Heart left ventricle (tissue), 16 donors: ENCODE results near the gene KLK5. TPM values are rescaled to one million over a fixed set of nuclear protein-coding genes. Genes with fewer than 3 reads are reported as not detected.

Source experiments
- ATAC-seq, 4 donors: fragments of 200-7000 bp; cut with Tn5 transposase; one replicate each; pipeline ENCODE4 v1.9.1; 2020 to 2022; ENCODE audit warnings: moderate library complexity in 4 of 4, mild to moderate bottlenecking in 3 of 4, moderate number of reproducible peaks in 1 of 4
- DNase-seq, 5 donors: peaks; one replicate each; pipeline ENCODE4 v3.0.0-alpha.2; 2020
- H3K27ac ChIP-seq, 12 donors: fragments of 200-600 bp; sonication (generic) in 4 of 12; one replicate each; pipeline versions ENCODE4 v1.5.0 to v1.8.0; 2016 to 2022; ENCODE audit warnings: mild to moderate bottlenecking in 2 of 12
- H3K27me3 ChIP-seq, 9 donors: fragments of 200-600 bp; sonication (generic) in 2 of 9; one replicate each; pipeline versions ENCODE4 v1.5.1 to v1.8.0; 2016 to 2022; ENCODE audit warnings: mild to moderate bottlenecking in 3 of 9
- H3K36me3 ChIP-seq, 9 donors: fragments of 200-600 bp; sonication (generic) in 2 of 9; one replicate each; pipeline versions ENCODE4 v1.5.0 to v1.8.0; 2018 to 2022; ENCODE audit warnings: mild to moderate bottlenecking in 2 of 9
- H3K4me1 ChIP-seq, 12 donors: fragments of 200-600 bp; sonication (generic) in 4 of 12; one replicate each; pipeline versions ENCODE4 v1.5.0 to v1.8.0; 2016 to 2022; ENCODE audit warnings: mild to moderate bottlenecking in 3 of 12
- H3K4me3 ChIP-seq, 12 donors: fragments of 200-600 bp; sonication (generic) in 4 of 12; one replicate each; pipeline versions ENCODE4 v1.5.0 to v1.8.0; 2017 to 2022; ENCODE audit warnings: mild to moderate bottlenecking in 9 of 12, moderate library complexity in 4 of 12
- H3K9me3 ChIP-seq, 12 donors: fragments of 200-600 bp; sonication (generic) in 4 of 12; one replicate each; pipeline versions ENCODE4 v1.5.0 to v1.8.0; 2016 to 2022; ENCODE audit warnings: mild to moderate bottlenecking in 1 of 12
- CTCF ChIP-seq, 12 donors: fragments of 200-600 bp; sonication (generic) in 4 of 12; IDR thresholded peaks; one replicate each; pipeline versions ENCODE4 v1.5.0 to v1.8.0; 2018 to 2022; ENCODE audit warnings: antibody characterized with exemption in 12 of 12, mild to moderate bottlenecking in 5 of 12
- POLR2A ChIP-seq, 2 donors: fragments of 450-650 bp; IDR thresholded peaks; one replicate each; pipeline ENCODE4 v1.6.1; 2017; ENCODE audit warnings: antibody characterized with exemption in 2 of 2, mild to moderate bottlenecking in 2 of 2, moderate library complexity in 2 of 2
- WGBS, 4 donors: extraction: QIAGEN DNeasy Blood & Tissue Kit in 2 of 4; methylation state at CpG; one replicate each; pipeline versions ENCODE4 v1.1.5 to v1.1.7; 2013 to 2018; 5-methylcytosine and 5-hydroxymethylcytosine counted together
- intact Hi-C, 10 donors: fragments of 100-400 bp; cut with DNase I; formaldehyde crosslinking; loops; one replicate each; pipeline versions ENCODE4 v1.11.1 to v1.14.2; 2022
- polyA plus RNA-seq, 2 donors: library from polyadenylated mRNA; stranded (reverse); fragments of 200-250 nt; gene quantifications; one replicate each; pipeline ENCODE4 v1.2.3, GENCODE V29; 2013
- total RNA-seq, 9 donors: library from RNA; depleted of rRNA in 2 of 9; stranded (reverse); fragments of >200 nt in 2 of 9; fragmentation: NEBNext Ultra II Directional in 3 of 9; extraction: Animal tissue kit (Norgen Biotek cat#: 25700) in 3 of 9; gene quantifications; one replicate each; pipeline versions ENCODE4 v1.1.0 to v1.2.4, GENCODE V29; 2016 to 2023
- donor health status: ischemic (EF 13 %, LVEDD 7.1; RV severe dilation, severe dysfunction).
- donor health status: healthy with polysubstance abuse.
- donor health status: DM: no; HTN: yes; CAD: no.
- donor health status: DM: no; HTN: no; CAD: no.
- donor health status: ischemic (EF 25% LVEDD 6.9; RV normal size, moderate dysfunction).
- donor health status: ischemic (EF 25% LVEDD 5.7; RV mildly dilated, moderate dysfunction).
- donor health status: healthy.
- donor health status: DM: yes; HTN: yes; CAD: no.
- donor health status: ischemic (EF 35%, LVEDD 5.7; RV mildly dilated, moderate dysfunction).
- donor health status: nonischemic (EF 11% LVEDD 7.7; RV severe dilation, severe dysfunction).
- donor health status: DM: yes; HTN: yes; CAD: no.
- donor health status: PGD.
- donor health status: ischemic (EF 29% LVEDD 5.4; RV normal size, mild dysfunction).
- donor health status: nonischemic (EF 23%, LVEDD 6.1; RV moderate dilation, normal function).

KLK5 gene
- total and polyA plus RNA-seq, 11 donors = 5.4 TPM; not detected in 10

- intact Hi-C loops = loop anchor here in 1 of 10 donors (10.0 kb wide), 1 partner anchor 378 kb away; no protein-coding TSS in a partner anchor
- H3K4me3 ChIP-seq = no peak overlapping the region
- WGBS, 4 donors = 9 to 10% (median 9%) methylated on average over 29 of the region's 29 CpGs
- H3K27me3 ChIP-seq = peaks cover 21 to 85% (median 48%) of the 10 kb centered on the region in 9 donors
- TF ChIP-seq POLR2A (IDR thresholded peaks at IDR 0.05) = no peak
- no peak for TF ChIP-seq CTCF (IDR thresholded peaks at IDR 0.05)
- ATAC-seq (no peak), DNase-seq (no peak)
- H3K4me1 ChIP-seq = peaks cover 0 to 7% (median 0%) of the 10 kb centered on the region in 12 donors
- no peak overlapping the region for H3K27ac ChIP-seq
- H3K36me3 ChIP-seq = no peaks in the 10 kb centered on the region
- H3K9me3 ChIP-seq = no peaks in the 10 kb centered on the region
These were observed 39.8 kb downstream of the KLK5 start for GRCh38 chr19:50912727-50913716.

GRCh38 chr19:50912102-50912599 lies 40.7 kb downstream of the KLK5 start:
- intact Hi-C loops = loop anchor here in 1 of 10 donors (10.0 kb wide), 1 partner anchor 377 kb away; no protein-coding TSS in a partner anchor
- Histone ChIP-seq H3K27ac (no peak overlapping the region), H3K27me3 (peaks cover 22 to 86% (median 55%) of the 10 kb centered on the region in 9 donors), H3K4me3 (no peak overlapping the region), H3K9me3 (no peaks in the 10 kb centered on the region), H3K36me3 (no peaks in the 10 kb centered on the region), H3K4me1 (peaks cover 0 to 7% (median 0%) of the 10 kb centered on the region in 12 donors)
- WGBS, 4 donors = 14 to 19% (median 15%) methylated on average over 21 of the region's 21 CpGs
- TF ChIP-seq POLR2A (IDR thresholded peaks at IDR 0.05) (no peak), CTCF (IDR thresholded peaks at IDR 0.05) (no peak)
- ATAC-seq = no peak
- no peak for DNase-seq

- 54 to 58% (median 55%) methylated on average over 9 of the region's 9 CpGs for WGBS, 4 donors
- ATAC-seq (no peak), DNase-seq (no peak)
- peaks cover 22 to 86% (median 61%) of the 10 kb centered on the region in 9 donors for H3K27me3 ChIP-seq
- no peak within 1 kb of the TSS for H3K4me3 ChIP-seq
- intact Hi-C loops = loop anchor here in 1 of 10 donors (10.0 kb wide), 1 partner anchor 377 kb away; no protein-coding TSS in a partner anchor
- H3K4me1 ChIP-seq = peaks cover 0 to 7% (median 0%) of the 10 kb centered on the region in 12 donors
- H3K9me3 ChIP-seq = no peaks in the 10 kb centered on the region
- no peak within 1 kb of the TSS for H3K27ac ChIP-seq
- no peaks in the 10 kb centered on the region for H3K36me3 ChIP-seq
- TF ChIP-seq POLR2A (IDR thresholded peaks at IDR 0.05) (no peak), CTCF (IDR thresholded peaks at IDR 0.05) (no peak)
These were observed 41.4 kb downstream of the KLK5 start, which contains the start of gene KLK4 for GRCh38 chr19:50911206-50912101. Gene KLK4, minus strand, starts transcription at chr19:50911395. Its CDS starts 657 bp downstream, at chr19:50910738.
